Omental fat pad (tissue), 4 donors: Measurements from ENCODE around the gene PDE4D. TPM values are rescaled to one million over a fixed set of nuclear protein-coding genes. Genes with fewer than 3 reads are reported as not detected.

Experiments used
- ATAC-seq: fragments of 150-250 bp; one replicate; pipeline ENCODE4 v1.9.1; 2016; ENCODE audit warnings: mild to moderate bottlenecking, moderate library complexity; ENCODE audit not compliant: low FRiP score
- DNase-seq: peaks from one replicate; pipeline ENCODE4 v3.0.0-alpha.2; 2019; ENCODE audit warnings: low spot score
- total RNA-seq, 4 donors: library from RNA; depleted of rRNA; stranded (reverse); fragments of >200 nt; gene quantifications; one replicate each; pipeline ENCODE4 v1.1.0, GENCODE V29; 2016
- TF ChIP-seq, protein P1 (sequence below), 3 donors: fragments of 450-650 bp; IDR thresholded peaks; one replicate each; pipeline ENCODE4 v1.5.1; 2016 to 2017; ENCODE audit warnings: antibody characterized with exemption in 3 of 3, mild to moderate bottlenecking in 3 of 3, moderate library complexity in 2 of 3

The PDE4D gene
- total RNA-seq, 4 donors from 2014 or later = 32.5 to 94.8 (median 43.2) TPM

DNA sequence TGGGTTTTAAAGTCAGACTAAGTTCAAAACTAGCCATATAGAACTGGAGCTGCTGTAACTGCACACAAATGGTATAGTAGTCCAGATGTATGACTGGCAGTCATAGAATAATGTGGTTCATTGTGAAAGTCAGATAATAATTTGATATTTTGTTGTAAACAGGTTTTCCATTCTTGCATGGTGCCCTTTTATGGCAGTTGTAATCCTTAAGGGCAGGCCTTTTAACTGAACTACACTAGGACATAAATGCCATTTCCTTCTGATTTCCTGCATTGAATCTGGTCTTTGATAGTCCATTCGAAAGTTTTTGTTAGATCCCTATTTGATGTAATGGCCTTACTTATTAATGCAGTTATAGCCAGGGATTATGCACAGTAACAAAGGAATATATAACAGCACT is 632.6 kb downstream of the PDE4D start:
- DNase-seq (no peak), ATAC-seq (no peak)
- TF ChIP-seq, protein P1, sequence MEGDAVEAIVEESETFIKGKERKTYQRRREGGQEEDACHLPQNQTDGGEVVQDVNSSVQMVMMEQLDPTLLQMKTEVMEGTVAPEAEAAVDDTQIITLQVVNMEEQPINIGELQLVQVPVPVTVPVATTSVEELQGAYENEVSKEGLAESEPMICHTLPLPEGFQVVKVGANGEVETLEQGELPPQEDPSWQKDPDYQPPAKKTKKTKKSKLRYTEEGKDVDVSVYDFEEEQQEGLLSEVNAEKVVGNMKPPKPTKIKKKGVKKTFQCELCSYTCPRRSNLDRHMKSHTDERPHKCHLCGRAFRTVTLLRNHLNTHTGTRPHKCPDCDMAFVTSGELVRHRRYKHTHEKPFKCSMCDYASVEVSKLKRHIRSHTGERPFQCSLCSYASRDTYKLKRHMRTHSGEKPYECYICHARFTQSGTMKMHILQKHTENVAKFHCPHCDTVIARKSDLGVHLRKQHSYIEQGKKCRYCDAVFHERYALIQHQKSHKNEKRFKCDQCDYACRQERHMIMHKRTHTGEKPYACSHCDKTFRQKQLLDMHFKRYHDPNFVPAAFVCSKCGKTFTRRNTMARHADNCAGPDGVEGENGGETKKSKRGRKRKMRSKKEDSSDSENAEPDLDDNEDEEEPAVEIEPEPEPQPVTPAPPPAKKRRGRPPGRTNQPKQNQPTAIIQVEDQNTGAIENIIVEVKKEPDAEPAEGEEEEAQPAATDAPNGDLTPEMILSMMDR (IDR thresholded peaks at IDR 0.05) = no peak

DNA sequence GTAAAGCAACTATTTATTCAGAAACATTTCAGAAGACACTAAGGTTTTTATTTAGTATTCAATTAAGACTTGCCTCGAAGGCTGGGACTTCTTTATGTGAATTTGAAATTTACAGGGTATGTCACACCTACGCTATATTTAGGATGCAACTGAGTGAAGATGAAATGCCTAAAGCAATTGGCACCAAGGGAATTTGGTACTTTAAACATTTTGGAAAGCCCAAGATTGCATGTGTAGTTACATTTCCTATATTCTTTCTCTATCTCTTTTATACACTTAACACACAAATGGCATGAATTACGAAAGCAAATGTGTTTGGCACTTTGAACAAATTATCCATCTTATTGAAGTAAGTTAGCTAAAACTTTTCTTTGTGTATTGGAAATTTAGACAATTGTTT is 633.3 kb downstream of the PDE4D start:
- ATAC-seq = no peak
- DNase-seq = no peak
- TF ChIP-seq, protein P1 (IDR thresholded peaks at IDR 0.05) = no peak

DNA sequence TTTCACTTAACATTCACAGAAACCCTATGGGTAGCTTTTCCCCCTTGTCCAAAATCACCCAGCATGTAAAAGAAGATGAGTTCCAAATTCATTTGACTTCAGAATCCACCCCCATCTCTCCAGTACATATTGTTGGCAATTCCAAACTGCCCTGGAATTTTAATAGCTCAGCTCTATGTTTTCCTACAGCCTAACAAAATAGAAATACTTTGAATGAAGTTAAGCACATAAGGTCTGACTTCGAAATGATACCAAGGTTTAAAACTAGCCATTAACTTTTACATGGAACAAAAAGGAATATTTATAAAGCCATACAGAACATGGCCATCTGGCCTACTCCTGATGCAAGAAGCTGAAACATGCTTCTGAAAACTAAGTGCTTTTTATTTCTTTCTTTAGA is 634.3 kb downstream of the PDE4D start:
- TF ChIP-seq, protein P1 (IDR thresholded peaks at IDR 0.05) = no peak
- DNase-seq = no peak
- no peak for ATAC-seq

DNA sequence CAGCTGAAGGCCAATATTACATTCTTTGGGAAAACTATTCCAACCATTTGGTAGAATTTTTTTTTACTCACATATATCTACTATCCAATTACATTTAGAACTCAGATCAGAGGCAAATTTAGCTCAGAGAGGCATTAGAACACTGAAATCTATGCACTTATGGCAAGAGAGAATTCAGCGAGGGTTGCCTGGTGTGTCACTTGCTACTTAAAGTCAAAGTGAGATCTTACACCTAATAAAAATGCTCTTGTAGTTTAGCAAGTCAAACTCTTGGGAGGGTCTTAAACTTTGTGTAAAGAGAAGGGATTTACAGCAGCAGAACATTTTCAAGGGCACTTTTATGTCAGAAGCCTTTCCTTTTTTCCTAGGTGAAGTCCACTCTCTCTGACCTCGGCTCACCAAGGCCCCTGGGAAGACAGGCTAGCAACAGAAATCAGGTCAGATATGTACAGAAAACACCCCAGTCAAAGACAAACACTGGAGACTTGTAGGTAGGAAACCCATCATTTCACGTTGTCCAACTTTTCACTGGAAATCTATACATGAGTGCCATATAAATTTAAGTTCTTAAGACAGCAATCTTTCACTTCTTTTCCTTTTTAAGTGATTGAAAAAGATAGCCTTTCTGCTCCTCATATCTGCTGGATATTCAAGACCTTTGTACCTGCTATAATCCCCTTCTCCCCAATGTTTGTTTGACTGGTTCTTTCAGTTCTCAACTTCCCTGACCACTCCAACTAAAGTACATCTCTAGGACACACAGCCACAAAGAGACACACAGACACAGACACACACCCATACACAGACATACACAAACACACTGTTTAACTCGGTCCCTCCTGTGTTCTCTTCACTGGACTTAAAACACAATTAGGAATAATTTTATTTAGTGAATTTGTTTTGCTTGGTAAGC is 635.8 kb downstream of the PDE4D start:
- DNase-seq (no peak), ATAC-seq (no peak)
- TF ChIP-seq, protein P1 (IDR thresholded peaks at IDR 0.05) = no peak

DNA sequence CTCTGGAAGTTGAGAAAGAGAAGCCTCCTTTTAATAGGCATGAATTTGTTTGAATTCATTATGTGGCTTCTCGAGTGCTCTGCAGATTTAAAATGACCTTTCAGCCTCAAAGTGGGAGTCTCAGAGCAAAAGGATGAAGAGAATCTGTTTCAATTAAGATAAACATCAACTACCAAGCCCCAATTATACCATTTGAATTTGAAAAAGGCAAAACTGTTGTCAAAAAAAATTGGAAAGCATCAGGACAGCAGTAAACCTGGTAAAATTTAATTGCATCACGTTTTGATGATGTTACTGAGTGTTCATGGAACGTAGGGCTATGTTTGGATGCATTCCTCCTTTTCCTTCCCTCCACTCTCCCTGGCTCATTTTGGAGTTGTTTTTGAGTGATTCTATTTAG is 637.2 kb downstream of the PDE4D start:
- no peak for DNase-seq
- TF ChIP-seq, protein P1 (IDR thresholded peaks at IDR 0.05) = no peak
- no peak for ATAC-seq

DNA sequence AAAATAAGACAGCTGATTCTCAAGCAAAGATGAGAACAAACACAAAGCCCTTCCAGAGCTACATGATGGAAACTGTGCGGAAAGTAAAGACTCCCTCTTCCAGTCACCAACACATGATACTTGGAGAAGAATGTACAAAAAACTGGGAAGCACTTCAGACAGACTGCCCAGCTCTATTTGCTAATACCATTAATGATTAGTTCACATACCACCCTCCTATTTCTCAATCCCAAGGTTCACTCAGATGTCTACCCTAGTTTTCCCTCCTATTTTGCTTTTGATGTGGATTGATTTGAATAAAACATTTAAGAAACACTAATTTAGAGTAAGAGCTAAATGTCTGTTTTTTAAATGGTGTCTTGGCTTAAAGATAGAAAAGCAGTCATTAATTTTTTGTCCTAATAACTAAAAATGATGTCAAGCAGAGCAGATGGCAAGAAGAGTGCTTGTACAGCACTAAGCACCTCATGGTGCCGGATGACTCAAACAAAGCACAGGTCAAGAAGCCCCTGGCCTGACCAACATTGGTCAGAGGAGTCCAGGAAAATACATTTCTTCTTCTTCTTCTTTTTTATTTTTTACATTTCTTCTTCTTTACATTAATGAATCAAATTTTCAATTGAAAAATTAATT is 639.4 kb downstream of the PDE4D start:
- ATAC-seq (no peak), DNase-seq (no peak)
- TF ChIP-seq, protein P1 (IDR thresholded peaks at IDR 0.05) = no peak
